ENCODE measurements around the gene IFT74. TPM values are rescaled to one million over a fixed set of nuclear protein-coding genes. Genes with fewer than 3 reads are reported as not detected.

The IFT74 gene
- total and polyA plus RNA-seq, 2 donors (not counting 1 experiment from before 2014, with no cell fraction given): 12.8 to 18.0 TPM

DNA sequence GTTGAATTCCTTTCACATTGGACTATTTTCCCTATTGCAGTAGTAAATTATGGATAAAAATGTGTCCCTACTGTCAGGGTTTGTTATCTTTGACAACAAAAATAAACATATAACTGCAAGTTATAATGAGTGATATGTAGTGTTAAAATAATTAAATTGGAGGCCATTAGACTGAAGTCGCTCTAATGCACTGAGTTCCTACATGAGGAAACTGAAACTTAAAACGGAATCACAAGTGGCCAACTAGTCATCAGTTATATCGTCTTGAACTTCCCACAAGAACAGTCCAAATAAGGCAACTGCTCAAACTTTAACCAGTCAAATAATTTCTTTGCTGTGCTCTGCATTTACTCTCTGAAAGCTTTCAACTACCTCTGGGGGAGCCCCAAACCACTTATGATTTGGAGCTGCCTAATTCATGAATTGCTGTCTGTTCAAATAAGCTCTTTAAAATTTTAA is 2.1 kb upstream of the IFT74 start:
- Histone ChIP-seq H3K4me3 (replicated peaks in 1 of 4; ENCODE audit: control extremely low read depth in 1 of 4, insufficient read depth in 1 of 4, low read depth in 3 of 4, low read length in 4 of 4) (no peak overlapping the region), H3K4me2 (ENCODE audit: extremely low read depth, insufficient read depth, low read length) (no peak overlapping the region), H2AFZ (ENCODE audit: low read length) (no peak overlapping the region), H3K27me3 (ENCODE audit: control insufficient read depth, insufficient read depth, low read length) (no peaks in the 10 kb centered on the region), H3K9me3 (ENCODE audit: control insufficient read depth, insufficient read depth, low read depth, low read length) (no peaks in the 10 kb centered on the region), H4K20me1 (ENCODE audit: control insufficient read depth, extremely low read depth, insufficient read depth, low read length) (no peaks in the 10 kb centered on the region), H3K9ac (ENCODE audit: insufficient read depth, low read length) (no peak overlapping the region), H3K36me3 (ENCODE audit: control insufficient read depth, insufficient read depth, low read length) (no peaks in the 10 kb centered on the region), H3K27ac (ENCODE audit: insufficient read depth, low read length) (no peak overlapping the region), H3K79me2 (ENCODE audit: control insufficient read depth, insufficient read depth, low read length) (no peaks in the 10 kb centered on the region), H3K4me1 (ENCODE audit: control insufficient read depth, extremely low read depth, insufficient read depth, low read length) (no peaks in the 10 kb centered on the region)
- TF ChIP-seq, protein P1, sequence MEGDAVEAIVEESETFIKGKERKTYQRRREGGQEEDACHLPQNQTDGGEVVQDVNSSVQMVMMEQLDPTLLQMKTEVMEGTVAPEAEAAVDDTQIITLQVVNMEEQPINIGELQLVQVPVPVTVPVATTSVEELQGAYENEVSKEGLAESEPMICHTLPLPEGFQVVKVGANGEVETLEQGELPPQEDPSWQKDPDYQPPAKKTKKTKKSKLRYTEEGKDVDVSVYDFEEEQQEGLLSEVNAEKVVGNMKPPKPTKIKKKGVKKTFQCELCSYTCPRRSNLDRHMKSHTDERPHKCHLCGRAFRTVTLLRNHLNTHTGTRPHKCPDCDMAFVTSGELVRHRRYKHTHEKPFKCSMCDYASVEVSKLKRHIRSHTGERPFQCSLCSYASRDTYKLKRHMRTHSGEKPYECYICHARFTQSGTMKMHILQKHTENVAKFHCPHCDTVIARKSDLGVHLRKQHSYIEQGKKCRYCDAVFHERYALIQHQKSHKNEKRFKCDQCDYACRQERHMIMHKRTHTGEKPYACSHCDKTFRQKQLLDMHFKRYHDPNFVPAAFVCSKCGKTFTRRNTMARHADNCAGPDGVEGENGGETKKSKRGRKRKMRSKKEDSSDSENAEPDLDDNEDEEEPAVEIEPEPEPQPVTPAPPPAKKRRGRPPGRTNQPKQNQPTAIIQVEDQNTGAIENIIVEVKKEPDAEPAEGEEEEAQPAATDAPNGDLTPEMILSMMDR (conservative IDR thresholded peaks at IDR 0.05 in 1 of 2, IDR thresholded peaks at IDR 0.05 in 1 of 2; ENCODE audit: low read depth in 1 of 2, low read length in 2 of 2): no peak
- TF ChIP-seq EZH2 (IDR thresholded peaks at IDR 0.05; ENCODE audit: low read length, missing control alignments): no peak
- peak in 1 of 2 donors; percentile 24 for DNase-seq (ENCODE audit: low read depth in 2 of 2)

DNA sequence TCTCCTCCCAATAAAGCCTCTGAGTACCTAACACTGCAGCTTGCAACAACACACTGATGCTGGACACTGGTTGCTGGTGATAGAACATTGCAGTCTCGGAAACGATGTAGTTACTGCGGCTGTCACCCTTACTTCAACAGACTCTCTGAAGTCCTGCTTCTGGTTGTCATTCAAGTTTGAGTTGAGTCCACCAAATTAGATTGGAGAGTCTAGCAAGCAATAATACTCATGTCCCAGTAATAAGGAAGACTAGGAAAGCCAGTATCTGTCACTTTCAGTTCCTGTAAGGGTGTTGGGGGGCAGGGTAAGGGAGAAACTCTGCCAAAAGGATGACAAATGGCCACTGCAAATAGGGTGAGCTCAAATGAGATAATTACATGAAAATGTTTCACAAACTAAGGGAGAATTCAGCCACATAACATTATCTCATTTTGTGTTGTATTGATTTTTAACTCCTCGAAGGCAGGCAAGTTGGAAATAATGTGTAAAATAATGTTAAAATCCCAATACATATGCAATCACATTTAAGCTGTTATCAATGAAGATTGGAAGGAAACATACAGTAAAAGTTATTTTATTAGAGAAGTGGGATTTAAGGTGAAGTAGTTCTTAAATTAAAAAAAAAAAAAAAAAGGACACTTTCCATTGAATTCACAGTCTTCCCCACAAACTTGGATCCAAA is 849 bp upstream of the IFT74 start:
- Histone ChIP-seq H2AFZ (ENCODE audit: low read length) (peak overlapping the region; percentile 86), H3K9ac (ENCODE audit: insufficient read depth, low read length) (peak overlapping the region; percentile 59), H3K4me3 (replicated peaks in 1 of 4; ENCODE audit: control extremely low read depth in 1 of 4, insufficient read depth in 1 of 4, low read depth in 3 of 4, low read length in 4 of 4) (peak overlapping the region; percentile 42 to 88 (median 78)), H3K9me3 (ENCODE audit: control insufficient read depth, insufficient read depth, low read depth, low read length) (no peaks in the 10 kb centered on the region), H3K27ac (ENCODE audit: insufficient read depth, low read length) (peak overlapping the region; percentile 80), H3K27me3 (ENCODE audit: control insufficient read depth, insufficient read depth, low read length) (no peaks in the 10 kb centered on the region), H3K36me3 (ENCODE audit: control insufficient read depth, insufficient read depth, low read length) (no peaks in the 10 kb centered on the region), H3K79me2 (ENCODE audit: control insufficient read depth, insufficient read depth, low read length) (no peaks in the 10 kb centered on the region), H4K20me1 (ENCODE audit: control insufficient read depth, extremely low read depth, insufficient read depth, low read length) (no peaks in the 10 kb centered on the region), H3K4me1 (ENCODE audit: control insufficient read depth, extremely low read depth, insufficient read depth, low read length) (no peaks in the 10 kb centered on the region), H3K4me2 (ENCODE audit: extremely low read depth, insufficient read depth, low read length) (peak overlapping the region; percentile 88)
- TF ChIP-seq, protein P1 (conservative IDR thresholded peaks at IDR 0.05 in 1 of 2, IDR thresholded peaks at IDR 0.05 in 1 of 2; ENCODE audit: low read depth in 1 of 2, low read length in 2 of 2): no peak
- TF ChIP-seq EZH2 (IDR thresholded peaks at IDR 0.05; ENCODE audit: low read length, missing control alignments): no peak
- peak in 1 of 2 donors; percentile 17 for DNase-seq (ENCODE audit: low read depth in 2 of 2)

DNA sequence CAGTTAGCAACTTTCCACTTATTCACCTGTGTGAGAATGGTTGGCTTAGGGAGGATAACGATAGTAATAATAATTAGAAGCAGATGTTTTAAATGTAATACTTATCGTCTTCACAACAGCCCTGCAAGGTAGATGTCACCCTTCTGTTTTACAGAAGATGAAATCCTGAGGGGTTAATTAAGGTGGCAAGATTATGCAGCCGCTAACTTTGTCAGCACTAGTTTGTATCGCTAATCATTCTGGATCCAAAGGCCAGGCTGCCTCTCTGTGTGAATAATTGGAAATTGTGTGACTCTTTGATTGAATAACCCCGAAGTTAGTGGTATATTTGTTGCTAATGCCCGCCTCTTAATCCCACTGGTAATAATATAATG is 635 bp downstream of the IFT74 start:
- Histone ChIP-seq H3K9ac (ENCODE audit: insufficient read depth, low read length) (peak overlapping the region; percentile 83), H3K79me2 (ENCODE audit: control insufficient read depth, insufficient read depth, low read length) (no peaks in the 10 kb centered on the region), H3K4me2 (ENCODE audit: extremely low read depth, insufficient read depth, low read length) (peak overlapping the region; percentile 82), H3K36me3 (ENCODE audit: control insufficient read depth, insufficient read depth, low read length) (no peaks in the 10 kb centered on the region), H3K27ac (ENCODE audit: insufficient read depth, low read length) (peak overlapping the region; percentile 80), H2AFZ (ENCODE audit: low read length) (peak overlapping the region; percentile 92), H3K9me3 (ENCODE audit: control insufficient read depth, insufficient read depth, low read depth, low read length) (no peaks in the 10 kb centered on the region), H3K4me1 (ENCODE audit: control insufficient read depth, extremely low read depth, insufficient read depth, low read length) (no peaks in the 10 kb centered on the region), H4K20me1 (ENCODE audit: control insufficient read depth, extremely low read depth, insufficient read depth, low read length) (no peaks in the 10 kb centered on the region), H3K4me3 (replicated peaks in 1 of 4; ENCODE audit: control extremely low read depth in 1 of 4, insufficient read depth in 1 of 4, low read depth in 3 of 4, low read length in 4 of 4) (peak overlapping the region; percentile 42 to 88 (median 78)), H3K27me3 (ENCODE audit: control insufficient read depth, insufficient read depth, low read length) (no peaks in the 10 kb centered on the region)
- DNase-seq (ENCODE audit: low read depth in 2 of 2): no peak
- TF ChIP-seq, protein P1 (conservative IDR thresholded peaks at IDR 0.05 in 1 of 2, IDR thresholded peaks at IDR 0.05 in 1 of 2; ENCODE audit: low read depth in 1 of 2, low read length in 2 of 2): no peak
- no peak for TF ChIP-seq EZH2 (IDR thresholded peaks at IDR 0.05; ENCODE audit: low read length, missing control alignments)
